NCI-H2227 (cell line): ENCODE results near the gene PARD3.
A peak's percentile ranks its signal among the peaks of the same experiment; 100 is the strongest.
"Not testable (repeated sequence)": the region's sequence is repeated elsewhere in the genome, so short reads cannot be mapped to it uniquely, and the experiment has no call there.

Source experiments
- DNase-seq: peaks from one replicate; lab custom pipeline; 2025; ENCODE audit not compliant: unreplicated experiment; lab: John Stamatoyannopoulos, UW

PARD3 gene

GRCh38 chr10:34654211-34654610 is 160.9 kb downstream of the PARD3 start:
- DNase-seq: no peak

GRCh38 chr10:34653530-34653929 is 161.6 kb downstream of the PARD3 start:
- DNase-seq: no peak

- DNase-seq: no peak
Observed at GRCh38 chr10:34651416-34652195, 163.5 kb downstream of the PARD3 start.

- no peak for DNase-seq
Observed at GRCh38 chr10:34650156-34650555, 164.9 kb downstream of the PARD3 start.

- no peak for DNase-seq
Observed at GRCh38 chr10:34649385-34649784, 165.7 kb downstream of the PARD3 start.

GRCh38 chr10:34648919-34649318 is 166.2 kb downstream of the PARD3 start:
- DNase-seq: no peak

- DNase-seq: peak; percentile 9
Observed at GRCh38 chr10:34647875-34648865, 166.9 kb downstream of the PARD3 start.

GRCh38 chr10:34647160-34647559 is 167.9 kb downstream of the PARD3 start:
- no peak for DNase-seq

- DNase-seq: no peak
Observed at GRCh38 chr10:34646331-34646730, 168.8 kb downstream of the PARD3 start.

GRCh38 chr10:34644815-34645214 is 170.3 kb downstream of the PARD3 start:
- DNase-seq: not testable (repeated sequence)

- DNase-seq: no peak
Observed at GRCh38 chr10:34644224-34644623, 170.9 kb downstream of the PARD3 start.

GRCh38 chr10:34643620-34644019 is 171.5 kb downstream of the PARD3 start:
- DNase-seq: no peak

- DNase-seq: no peak
Observed at GRCh38 chr10:34641913-34642558, 173.1 kb downstream of the PARD3 start.

- DNase-seq: no peak
Observed at GRCh38 chr10:34641147-34641912, 173.8 kb downstream of the PARD3 start.

GRCh38 chr10:34638406-34639054 is 176.6 kb downstream of the PARD3 start:
- peak; percentile 74 for DNase-seq

GRCh38 chr10:34637418-34637911 is 177.6 kb downstream of the PARD3 start:
- DNase-seq: peak; percentile 60

- no peak for DNase-seq
Observed at GRCh38 chr10:34635111-34635510, 180.0 kb downstream of the PARD3 start.

GRCh38 chr10:34633374-34633773 is 181.7 kb downstream of the PARD3 start:
- no peak for DNase-seq

GRCh38 chr10:34629084-34629483 is 186.0 kb downstream of the PARD3 start:
- DNase-seq: no peak
